ENCODE data around the gene NCAPD3. TPM values are rescaled to one million over a fixed set of nuclear protein-coding genes. Genes with fewer than 3 reads are reported as not detected.

Gene NCAPD3
- total and polyA plus RNA-seq, 2 donors (not counting 1 experiment from before 2014, with no cell fraction given): 12.9 to 32.2 TPM

DNA sequence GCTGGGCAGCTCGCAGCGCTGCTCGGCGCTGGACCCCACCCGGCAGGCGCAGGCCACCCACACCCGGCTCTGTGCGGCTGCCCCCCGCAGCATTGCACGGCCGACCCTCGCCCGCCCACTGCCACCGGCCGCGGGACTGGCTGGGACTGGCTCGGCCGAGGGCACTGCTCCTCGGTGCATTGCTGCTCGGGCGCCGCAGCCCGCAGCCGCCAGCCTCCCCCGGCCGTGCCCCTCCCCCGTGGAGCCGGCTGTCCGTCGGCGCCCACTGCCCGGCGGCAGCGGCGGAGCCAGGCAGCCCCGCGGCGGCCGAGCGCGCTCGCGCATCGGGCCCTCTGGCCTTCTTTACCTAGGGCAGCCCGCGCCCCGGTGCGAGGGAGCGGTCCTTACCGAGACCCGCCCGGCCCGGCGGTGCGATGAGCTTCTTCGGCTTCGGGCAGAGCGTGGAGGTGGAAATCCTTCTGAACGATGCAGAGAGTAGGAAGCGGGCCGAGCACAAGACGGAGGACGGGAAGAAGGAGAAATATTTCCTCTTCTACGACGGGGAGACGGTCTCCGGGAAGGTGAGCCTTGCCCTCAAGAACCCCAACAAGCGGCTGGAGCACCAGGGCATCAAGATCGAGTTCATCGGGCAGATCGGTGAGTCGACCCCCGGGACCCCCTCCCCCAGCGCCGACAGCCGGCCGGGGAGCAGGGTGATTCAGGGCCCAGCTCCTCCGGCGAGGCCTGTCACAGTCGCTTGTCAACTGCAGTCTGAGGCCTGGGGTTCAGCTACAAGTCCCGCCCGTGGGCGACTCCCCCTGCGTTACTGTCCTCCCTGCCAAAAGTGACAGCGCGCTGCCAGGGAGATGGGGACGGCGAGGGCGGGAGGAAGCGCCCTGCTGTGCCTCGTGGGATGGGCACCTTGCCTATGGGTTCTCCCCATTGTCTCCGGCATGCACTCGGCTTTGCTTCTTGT is 1.2 kb upstream of the NCAPD3 start:
- intact Hi-C loops (cut with micrococcal nuclease): loop anchor here (1.0 to 2.0 kb wide), 3 partner anchors 18 to 157 kb away; partner anchors contain the start of genes ACAD8 and THYN1
- TF ChIP-seq CTCF (IDR thresholded peaks at IDR 0.05) (no peak), EZH2 (IDR thresholded peaks at IDR 0.05; ENCODE audit: borderline replicate concordance, insufficient read depth, low read depth, low read length, poor library complexity, severe bottlenecking) (no peak)
- CTCF ChIA-PET: interaction anchor here (1.1 to 5.3 kb wide), 6 partner anchors 14 to 29 kb away, joined by 3 to 32 read pairs (median 9); partner anchors contain the start of genes ACAD8 and THYN1
- peak overlapping the region; percentile 92 for H3K4me2 ChIP-seq (replicated peaks; ENCODE audit: low read depth, low read length, poor library complexity, severe bottlenecking)
- under 1% methylated on average over 93 of the region's 93 CpGs for WGBS (ENCODE audit: insufficient coverage)
- H3K27me3 ChIP-seq (replicated peaks in 1 of 4; ENCODE audit: control extremely low read depth in 1 of 4, control insufficient read depth in 3 of 4, insufficient read depth in 4 of 4, low read length in 3 of 4): peaks cover 0 to 32% (median 20%) of the 10 kb centered on the region in 4 experiments
- peak; percentile 56 for DNase-seq
- peak overlapping the region; percentile 97 for H3K9ac ChIP-seq (ENCODE audit: low read length)
- no peaks in the 10 kb centered on the region for H3K36me3 ChIP-seq (replicated peaks in 1 of 2; ENCODE audit: control extremely low read depth in 1 of 2, control insufficient read depth in 1 of 2, extremely low read depth in 1 of 2, insufficient read depth in 2 of 2, low read length in 1 of 2)
- H4K20me1 ChIP-seq (ENCODE audit: control insufficient read depth, insufficient read depth, low read length, poor library complexity, severe bottlenecking): peaks cover 47% of the 10 kb centered on the region
- peaks cover 43 to 53% of the 10 kb centered on the region in 2 donors for H3K4me1 ChIP-seq (ENCODE audit: control insufficient read depth in 2 of 2, insufficient read depth in 2 of 2, low read length in 2 of 2)
- no peaks in the 10 kb centered on the region for H3K9me3 ChIP-seq (ENCODE audit: control extremely low read depth in 1 of 3, control insufficient read depth in 2 of 3, insufficient read depth in 1 of 3, low read length in 2 of 3)
- ATAC-seq (ENCODE audit: low read depth): peak; percentile 0
- H3K79me2 ChIP-seq (ENCODE audit: control insufficient read depth, insufficient read depth, low read length): peaks cover 54% of the 10 kb centered on the region
- Mint-ChIP-seq H3K27ac (peak overlapping the region; percentile 60), H3K27me3 (peaks cover 18% of the 10 kb centered on the region), H3K4me3 (peak overlapping the region; percentile 96), H3K4me1 (peaks cover 56% of the 10 kb centered on the region), H3K9me3 (ENCODE audit: insufficient read depth) (no peaks in the 10 kb centered on the region)
- POLR2A ChIA-PET: interaction anchor here (1.2 to 1.7 kb wide), 4 partner anchors 9 to 28 kb away, joined by 3 to 6 read pairs (median 5); partner anchors contain the start of genes ACAD8 and THYN1
- peak overlapping the region; percentile 30 to 98 (median 95) for H3K4me3 ChIP-seq (ENCODE audit: control extremely low read depth in 1 of 5, extremely low read depth in 1 of 5, insufficient read depth in 1 of 5, low read depth in 2 of 5, low read length in 4 of 5)
- H3K27ac ChIP-seq (ENCODE audit: low read length in 2 of 2): no peak overlapping the region
- H2AFZ ChIP-seq (ENCODE audit: insufficient read depth, low read depth, low read length, poor library complexity, severe bottlenecking): peak overlapping the region; percentile 100
